HuH-7.5 (cell line): ENCODE data around the gene VAV2.
"Not testable (repeated sequence)": the region's sequence is repeated elsewhere in the genome, so short reads cannot be mapped to it uniquely, and the experiment has no call there.

Source experiments
- DNase-seq: peaks from one replicate; pipeline ENCODE4 v3.0.0; 2011; ENCODE audit warnings: low spot score

VAV2 gene

DNA sequence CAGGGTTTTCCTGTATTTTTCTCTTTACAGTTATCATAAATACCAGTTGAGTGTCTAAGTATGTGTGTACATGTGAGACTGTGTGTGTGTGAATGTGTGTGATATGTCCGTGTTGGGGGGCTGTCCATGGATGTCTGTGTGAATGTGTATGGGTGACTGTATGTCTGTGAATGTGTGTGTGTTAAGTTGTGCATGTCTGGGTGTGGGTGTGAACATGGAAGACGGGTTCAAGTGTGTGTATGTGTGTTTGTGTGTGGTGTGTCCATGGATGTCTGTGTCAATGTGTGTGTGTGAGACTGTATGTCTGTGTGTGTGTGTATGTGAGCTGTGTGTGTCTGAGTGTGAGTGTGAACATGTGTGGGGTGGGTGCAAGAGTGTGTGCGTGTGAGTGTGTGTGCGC, 55.0 kb downstream of the VAV2 start:
- no peak for DNase-seq

DNA sequence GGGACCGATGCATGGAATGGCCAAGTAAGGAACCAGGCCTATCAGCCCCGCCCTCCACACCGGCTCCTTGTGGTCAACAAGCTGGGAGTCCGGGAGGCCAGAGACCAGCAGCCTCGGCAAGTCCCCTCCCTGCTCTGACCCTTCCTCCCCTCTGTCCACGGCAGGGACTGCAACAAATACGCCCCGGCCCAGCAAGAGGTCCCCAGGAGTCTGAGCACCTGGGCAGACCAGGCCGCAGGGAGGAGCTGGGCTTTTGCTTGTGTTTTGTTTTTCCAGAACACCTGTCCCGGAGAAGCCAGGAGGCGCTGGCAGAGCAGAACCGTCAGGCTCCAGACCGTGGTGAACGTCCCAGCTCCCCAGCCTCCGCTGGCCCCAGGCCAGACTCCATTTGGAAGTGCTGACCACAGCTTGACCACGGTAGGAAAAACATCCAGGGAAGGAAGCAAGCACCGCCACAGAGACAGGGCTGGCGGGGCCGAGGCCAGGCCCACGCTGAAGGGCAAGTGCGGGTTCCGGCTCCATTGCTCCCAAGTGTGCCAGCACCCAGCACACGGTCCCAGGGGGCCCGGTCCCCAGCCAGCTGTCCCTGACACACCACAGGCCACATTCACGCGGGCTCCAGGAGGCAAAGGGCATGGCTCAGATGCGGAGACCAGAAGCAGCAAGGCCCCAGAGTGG, 56.7 kb downstream of the VAV2 start:
- DNase-seq: no peak

DNA sequence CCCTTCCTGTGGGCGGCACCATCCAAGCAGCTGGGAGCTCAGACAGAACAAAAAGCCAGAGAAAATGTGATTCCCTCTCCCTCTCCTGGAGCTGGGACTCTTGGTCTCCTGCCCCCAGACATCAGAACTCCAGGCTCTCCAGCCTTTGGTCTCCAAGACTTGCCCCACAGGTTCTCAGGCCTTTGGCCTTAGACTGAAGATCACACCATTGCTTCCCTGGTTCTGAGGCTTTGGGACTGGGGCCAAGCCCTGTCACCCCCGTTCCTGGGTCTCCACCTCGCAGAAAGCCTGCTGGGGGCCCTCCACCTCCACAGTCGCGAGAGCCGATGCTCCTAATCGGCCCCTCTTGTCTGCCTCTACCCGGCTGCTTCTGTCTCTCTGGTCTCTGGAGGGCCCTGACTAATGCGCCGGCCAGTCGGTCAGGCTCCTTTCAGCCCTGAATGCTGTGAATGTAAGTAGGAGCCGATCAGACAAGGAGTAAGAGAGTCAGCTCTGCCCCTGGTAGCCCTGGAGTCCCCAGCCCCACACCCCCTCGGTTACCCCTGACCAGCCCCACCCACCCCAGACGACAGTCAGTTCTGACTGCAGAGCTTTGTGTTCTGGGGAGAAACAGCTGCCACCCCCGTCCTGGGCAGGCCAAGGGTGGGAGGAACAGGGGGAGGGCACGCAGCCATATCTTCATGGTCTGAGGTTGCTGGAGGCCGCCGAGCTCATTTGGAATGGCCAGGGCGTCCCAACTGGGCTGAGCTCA, 57.5 kb downstream of the VAV2 start:
- no peak for DNase-seq

DNA sequence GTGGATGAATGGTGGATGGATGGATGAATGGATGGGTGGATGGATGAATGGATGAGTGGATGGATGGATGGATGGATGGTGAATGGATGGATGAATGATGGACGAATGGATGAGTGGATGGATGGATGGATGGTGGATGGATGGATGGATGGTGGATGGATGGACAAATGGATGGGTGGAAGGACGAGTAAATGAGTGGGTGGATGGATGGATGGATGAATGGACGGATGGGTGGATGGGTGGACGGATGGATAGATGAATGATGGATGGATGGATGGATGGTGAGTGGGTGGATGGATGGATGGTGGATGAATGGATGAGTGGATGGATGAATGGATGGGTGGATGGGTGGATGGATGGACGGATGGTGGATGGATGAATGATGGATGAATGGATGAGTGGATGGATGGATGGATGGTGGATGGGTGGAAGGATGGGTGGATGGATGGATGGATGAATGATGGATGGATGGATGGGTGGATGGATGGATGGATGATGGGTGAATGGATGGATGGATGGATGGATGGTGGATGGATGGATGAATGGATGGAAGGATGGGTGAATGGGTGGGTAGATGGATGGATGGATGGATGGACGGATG, 58.6 kb downstream of the VAV2 start:
- no peak for DNase-seq

DNA sequence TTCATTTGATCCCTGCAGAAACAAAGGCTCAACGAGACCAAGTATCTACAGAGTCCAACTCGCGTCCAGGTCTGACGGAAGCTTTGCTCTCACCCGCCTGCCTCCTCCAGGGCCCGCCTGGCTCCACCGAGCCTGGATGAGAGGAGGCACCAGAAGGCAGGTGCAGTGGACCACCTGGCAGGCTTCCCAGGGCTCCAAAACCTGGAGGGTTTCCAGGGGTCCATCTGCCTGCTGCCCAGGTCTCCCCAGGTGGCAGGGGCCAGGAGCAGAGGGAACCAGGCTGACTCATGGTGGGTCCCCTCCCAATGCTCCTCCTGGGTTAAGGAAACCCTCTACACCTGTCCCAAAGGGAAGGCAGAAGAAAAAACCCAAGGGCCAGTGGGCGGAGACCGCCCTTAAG, 59.5 kb downstream of the VAV2 start:
- DNase-seq: no peak

DNA sequence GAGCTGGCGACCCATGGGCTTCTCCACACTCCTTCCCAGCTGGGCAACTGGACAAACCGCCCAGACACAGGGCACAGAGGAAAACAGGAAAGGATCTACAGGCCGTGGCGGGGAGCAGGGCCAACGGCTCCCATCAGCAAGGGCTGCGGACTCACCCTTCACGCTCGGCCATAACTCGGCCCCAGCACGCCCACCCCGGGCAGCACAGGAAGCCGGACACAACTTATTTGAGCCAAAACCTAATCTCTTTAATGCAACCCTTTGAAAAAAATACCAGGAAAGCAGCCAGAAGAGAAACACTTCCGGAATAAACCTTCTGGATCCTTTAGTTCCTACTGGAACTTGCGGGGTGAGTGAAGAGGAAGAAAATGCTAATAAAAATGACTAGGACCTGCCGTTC, 59.9 kb downstream of the VAV2 start:
- no peak for DNase-seq

DNA sequence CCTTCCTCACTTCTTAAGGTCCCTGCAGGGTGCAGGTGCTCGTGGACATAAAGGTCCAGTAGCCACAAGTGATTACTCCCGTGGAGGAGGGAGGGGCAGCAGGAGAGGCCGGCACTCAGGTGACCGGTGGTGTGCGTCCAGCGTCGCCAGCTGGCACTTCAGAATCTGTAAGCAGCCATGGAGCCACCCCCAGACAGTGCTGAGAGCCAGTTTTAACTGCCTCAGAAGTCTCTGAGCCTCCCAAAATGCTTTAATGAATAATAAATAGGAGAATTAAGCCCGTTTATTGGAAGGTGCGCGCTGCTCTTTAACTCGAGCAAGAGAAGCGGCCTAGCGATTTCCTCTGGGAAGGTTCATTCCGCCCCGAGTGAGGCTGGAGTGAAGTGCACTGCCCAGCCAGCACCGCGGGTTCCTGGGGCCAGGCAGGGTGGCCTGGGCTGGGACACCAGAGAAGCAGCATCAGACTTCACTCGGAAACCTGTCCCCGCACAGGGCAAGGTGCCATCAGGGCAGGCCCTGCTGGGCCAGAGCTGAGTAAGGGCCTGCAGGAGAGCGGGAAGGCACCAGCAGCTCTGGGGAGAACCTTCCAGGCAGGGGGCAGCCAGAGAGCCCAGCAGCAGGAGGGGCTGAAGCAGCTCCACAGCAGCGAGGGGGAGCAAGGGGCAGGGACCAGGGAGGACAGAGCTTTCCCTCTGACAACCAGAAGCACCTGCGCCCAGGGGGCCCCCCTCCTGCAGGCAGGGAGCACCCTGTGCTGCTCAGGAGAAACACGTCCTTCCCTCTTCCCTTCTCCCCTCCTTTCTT, 61.2 kb downstream of the VAV2 start:
- DNase-seq: no peak

DNA sequence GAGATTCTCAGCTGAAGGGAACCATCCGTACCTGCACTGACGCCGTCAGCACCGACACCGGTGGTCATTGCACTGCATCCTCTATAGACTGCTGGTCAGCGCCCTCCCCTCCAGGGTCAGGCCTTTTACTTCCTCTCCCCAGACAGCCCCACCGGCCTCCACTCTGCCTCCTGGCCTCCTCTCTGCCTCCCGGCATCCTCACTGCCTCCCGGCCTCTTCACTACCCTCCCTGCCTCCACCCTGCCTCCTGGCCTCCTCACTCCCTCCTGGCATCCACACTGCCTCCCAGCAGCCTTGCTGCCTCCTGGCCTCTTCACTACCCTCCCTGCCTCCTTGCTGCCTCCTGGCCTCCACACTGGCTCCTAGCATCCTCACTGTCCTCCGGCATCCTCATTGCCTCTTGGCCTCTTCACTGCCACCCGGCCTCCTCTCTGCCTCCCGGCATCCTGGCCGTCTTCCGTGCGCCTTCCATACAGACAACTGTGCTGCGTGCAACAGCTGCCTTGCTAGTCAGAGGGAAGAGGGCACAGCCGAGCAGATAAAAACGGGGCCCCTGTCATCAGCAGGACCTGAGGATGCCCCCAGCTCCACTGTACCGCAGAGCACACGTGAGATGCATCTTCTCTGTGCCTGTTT, 62.0 kb downstream of the VAV2 start:
- DNase-seq: no peak

DNA sequence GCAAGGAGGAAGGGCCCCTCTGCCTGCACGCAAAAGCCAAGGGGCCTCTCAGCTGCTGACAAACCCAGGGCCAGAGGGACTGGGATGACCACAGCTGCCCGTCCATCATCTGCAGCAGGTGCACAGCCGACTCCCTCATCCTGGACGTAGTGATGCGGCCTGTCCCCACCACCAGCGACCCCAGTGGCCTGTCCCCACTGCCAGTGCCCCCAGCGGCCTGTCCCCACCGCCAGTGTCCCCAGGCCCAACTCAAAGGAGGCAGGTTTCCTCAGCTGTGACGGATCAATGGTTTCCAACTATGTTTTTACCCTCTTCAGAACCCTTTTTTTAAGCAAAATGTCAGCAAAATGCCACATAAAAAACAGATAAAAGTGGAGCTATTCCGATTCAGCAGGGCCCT, 62.5 kb downstream of the VAV2 start:
- no peak for DNase-seq

DNA sequence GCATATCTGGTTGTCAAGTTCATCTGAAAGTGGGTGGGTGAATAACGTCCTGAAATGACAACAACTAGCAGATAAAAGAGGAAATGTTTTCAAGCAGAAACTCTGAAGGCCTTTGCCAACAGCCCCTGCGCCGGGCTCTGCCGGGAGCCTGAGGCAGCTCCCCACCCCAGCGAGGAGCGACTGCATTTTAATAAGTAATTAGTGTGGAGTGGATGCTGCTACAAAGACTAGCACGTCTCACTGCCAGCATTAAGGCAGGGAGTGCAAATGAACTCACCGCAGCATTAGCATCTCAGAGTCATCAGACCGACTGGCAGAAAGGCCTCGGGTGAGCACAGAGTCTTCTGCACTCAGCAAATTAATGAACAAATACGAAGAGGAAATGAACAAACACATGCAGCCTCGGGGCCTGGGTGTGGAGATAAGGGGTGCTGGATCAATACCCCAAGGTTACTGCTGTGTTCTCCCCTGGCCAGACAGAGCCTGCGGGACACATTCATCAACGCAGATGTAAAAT, 63.8 kb downstream of the VAV2 start:
- DNase-seq: no peak

DNA sequence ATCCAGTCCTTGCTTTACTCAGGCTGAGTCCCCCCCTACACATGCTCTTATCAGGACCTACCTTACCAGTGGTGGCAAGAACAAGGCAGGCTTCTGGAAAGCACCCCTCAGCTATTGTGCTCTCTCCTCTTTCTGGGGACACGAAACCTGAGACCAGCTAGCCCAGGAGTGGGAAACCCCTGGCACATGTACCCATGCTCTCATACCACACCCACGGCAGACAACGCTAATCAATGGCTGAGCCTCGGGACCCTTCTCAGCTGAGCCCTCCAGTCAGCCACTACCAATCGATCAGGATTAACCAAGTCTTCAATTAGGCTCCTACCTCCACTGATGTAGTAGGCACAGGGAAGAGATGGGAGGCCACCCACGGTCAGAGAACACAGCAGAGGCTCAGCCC, 65.1 kb downstream of the VAV2 start:
- no peak for DNase-seq

DNA sequence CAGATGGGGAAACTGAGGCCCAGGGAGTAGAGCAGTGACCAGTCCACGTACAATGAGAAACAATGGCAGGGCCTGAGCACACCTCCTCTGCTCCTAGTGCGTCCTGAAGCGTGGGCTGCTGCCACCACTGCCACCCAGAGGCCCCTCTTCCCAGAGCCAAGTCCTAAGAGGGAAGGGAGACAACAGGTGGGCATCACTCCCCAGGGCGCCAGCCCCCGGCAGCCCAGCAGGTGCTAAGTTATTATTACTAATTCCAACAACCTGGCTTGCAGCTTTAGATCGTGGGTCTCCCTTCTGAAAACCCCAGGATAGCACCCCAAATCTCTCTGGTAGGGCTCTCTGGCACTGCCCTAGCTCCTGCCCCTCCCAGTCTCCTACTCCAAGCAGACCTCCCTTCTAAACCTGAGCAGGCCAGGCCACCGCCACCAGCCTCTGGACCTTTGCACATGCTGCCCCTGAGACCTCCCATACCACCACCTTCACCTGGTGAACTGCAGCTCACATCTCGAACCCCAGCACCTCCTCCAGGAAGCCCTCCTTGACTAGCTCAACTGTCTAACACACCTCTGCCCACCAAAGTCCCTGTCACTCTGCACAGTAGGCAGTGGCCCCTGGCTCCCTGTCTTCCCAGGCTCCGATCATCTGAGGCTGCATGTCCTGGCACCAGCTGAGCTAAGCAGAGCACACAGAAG, 65.8 kb downstream of the VAV2 start:
- DNase-seq: no peak

DNA sequence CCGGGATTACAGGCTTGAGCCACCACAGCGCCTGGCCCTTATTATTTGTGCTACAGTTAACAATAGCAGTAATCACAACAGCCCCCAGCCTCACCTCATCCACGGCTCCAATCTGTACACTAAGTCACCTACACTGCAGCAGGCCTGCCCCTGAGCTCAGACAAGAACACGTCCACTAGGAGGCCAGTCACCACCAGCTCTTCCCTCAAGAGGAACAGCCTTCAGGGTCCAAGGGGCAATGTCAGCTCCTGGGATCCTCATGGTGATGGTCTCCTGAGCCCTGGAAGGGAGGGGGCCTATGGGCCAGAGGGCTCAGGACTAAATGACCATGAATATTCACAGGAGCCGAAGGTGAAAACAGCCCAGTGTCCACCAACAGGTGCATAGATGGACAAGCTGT, 67.7 kb downstream of the VAV2 start:
- DNase-seq: no peak

DNA sequence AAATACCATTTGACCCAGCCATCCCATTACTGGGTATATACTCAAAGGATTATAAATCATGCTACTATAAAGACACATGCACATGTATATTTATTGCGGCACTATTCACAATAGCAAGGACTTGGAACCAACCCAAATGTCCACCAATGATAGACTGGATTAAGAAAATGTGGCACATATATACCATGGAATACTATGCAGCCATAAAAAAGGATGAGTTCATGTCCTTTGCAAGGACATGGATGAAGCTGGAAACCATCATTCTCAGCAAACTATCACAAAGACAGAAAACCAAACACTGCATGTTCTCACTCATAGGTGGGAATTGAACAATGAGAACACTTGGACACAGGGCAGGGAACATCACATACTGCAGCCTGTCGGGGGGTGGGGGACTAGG, 68.5 kb downstream of the VAV2 start:
- not testable (repeated sequence) for DNase-seq

DNA sequence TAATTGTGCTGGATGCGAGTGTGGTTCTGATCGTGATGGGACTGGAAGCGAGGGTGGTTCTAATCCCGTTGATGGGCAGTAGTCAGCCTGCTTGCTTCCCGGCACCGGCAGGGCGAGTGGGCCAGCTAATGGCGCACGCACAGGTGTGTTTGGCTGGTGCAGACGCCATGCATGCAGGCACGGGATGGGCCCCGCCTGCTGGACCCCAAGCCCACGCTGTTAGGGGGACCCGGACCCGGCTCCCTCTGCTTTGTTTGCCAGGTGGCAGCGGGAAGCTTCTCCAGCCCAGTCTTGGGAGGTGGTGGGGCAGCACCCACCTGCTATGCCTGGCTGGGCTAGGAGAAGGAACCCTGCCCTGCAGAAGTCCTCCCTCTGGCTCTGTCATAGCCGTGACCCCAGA, 70.3 kb downstream of the VAV2 start:
- DNase-seq: no peak

DNA sequence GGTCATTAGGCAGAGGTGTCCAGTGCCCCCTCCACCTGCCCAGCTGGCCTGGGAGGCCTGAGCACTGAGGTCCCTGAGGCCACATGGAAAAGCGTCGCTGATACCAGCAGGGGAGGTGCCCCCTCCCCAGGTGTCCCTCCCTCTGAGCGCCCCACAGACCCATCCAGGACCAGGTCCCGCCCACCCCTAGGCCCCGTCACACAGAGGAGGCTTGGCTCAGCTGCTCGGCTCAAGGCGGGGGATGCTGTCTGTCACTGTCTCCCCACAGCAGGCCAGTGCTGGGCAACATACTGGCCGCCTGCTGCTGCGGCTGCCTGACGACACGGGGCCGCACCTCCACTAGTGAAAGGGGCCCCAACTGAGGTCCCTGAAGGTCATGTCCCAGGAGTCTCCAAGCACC, 71.7 kb downstream of the VAV2 start:
- no peak for DNase-seq

DNA sequence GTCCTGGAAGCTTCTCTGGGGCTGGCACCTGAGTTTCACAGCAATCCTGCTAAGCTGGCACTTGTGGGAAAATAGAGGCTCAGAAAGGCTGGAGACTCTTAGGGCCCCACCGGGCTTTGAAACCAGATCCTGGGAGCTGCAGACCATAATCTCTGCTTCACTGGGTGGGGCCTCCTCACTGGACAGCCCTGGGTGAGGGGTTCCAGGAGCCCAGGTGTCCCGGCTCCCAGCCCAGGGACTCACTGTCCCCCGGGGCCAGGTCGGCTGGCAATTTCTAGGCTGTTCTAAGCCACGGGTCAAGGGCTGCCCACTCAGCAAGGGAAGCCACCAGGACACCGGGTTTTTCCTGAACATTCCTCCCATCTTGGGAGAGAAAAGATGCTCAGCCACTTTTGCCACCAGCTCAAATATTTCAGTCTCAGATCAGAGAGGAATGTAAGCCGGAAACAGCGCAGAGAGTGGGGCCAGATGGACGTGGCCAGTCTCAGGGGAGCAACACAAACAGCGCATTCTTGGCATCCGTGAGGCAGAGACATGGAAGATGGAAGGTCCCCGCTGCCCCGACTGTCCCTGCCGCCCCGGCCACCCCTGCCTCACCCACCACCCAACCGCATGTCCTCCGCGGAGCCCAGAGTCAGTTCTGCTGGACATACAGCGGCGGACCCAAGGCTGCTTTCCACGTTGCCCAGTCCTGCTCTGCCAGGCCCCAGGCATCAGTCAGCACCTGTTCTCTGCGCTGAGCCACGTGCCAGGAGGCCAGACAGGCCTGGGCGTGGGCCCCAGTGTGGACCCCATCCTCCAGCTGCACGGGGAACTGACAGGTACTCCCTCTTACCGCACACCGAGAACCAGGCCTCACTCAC, 72.6 kb downstream of the VAV2 start:
- DNase-seq: no peak

DNA sequence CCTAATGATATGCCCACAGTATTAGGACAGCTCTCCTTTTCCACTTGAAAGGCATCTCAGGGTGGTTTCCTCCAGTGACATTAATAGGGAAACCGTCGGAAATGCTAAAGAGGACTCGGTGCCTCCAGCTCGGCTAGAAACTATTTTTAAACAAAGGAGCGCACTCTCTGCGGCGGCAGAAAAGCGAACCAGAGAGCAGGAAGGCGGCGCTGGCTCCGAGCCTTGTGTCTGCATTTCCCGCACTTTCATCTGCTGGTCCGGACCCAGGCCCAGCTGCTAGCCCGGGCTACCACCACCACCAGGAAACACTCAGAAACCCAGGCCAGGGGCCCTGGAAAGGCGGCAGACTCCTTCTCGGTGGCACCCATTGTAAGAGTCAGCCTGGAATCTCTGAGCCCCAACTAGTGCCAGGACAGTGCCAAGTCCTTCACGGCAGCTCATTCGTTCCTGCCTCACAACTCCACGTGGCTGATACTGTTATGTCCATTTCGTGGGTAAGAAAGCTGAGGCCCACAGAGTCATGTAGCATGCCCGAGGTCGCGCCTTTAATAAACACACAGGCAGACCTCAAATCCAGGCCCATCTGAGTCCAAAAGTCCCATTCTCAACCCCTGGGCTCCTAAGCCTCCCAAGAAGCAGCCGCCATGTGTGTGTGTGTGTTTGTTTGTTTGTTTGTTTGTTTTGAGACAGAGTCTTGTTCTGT, 73.9 kb downstream of the VAV2 start:
- no peak for DNase-seq

DNA sequence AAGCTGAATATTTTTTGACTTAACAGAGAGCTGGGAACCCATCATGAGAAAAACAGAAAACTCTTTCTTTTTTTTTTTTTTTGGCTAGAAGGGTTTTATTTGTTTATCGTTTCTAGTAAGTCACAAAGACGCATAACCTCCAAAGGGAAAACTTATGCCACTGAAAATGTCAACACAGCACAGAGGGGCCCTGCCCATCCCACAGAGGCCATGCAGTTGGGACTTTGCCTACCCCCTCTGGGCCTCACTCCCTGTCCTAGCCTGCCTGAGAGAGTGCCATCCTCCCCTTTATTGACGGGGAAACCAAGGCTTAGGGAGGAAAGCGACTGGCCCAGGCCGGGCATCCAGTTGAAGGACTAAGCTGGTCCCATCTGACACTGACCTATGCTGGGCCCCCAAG, 74.7 kb downstream of the VAV2 start:
- no peak for DNase-seq

DNA sequence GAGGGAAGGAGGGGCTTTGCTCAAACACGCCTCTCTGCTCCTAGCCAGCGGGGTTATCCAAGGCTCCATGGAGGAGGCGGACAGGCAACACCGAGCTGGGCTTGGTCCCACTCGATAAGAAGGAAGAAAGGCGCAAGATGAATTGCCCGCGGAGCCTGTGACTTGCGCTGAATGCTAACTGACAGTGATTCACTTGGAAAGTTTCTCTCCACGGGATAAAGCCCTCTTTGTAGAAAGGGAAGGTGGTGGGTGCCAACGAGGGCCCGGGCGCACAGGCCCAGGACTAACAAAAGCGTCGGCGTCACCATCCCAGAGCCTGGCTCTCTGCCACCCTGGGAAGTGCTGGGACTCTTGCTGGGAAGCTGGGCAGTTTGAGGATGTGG, 76.0 kb downstream of the VAV2 start:
- no peak for DNase-seq
